Measurements from ENCODE around the gene PML.

PML gene

GRCh38 chr15:73986776-73987056 is 7.8 kb upstream of the PML start:
- no peak for DNase-seq

GRCh38 chr15:73987250-73987649 is 7.3 kb upstream of the PML start:
- DNase-seq = no peak

DNA sequence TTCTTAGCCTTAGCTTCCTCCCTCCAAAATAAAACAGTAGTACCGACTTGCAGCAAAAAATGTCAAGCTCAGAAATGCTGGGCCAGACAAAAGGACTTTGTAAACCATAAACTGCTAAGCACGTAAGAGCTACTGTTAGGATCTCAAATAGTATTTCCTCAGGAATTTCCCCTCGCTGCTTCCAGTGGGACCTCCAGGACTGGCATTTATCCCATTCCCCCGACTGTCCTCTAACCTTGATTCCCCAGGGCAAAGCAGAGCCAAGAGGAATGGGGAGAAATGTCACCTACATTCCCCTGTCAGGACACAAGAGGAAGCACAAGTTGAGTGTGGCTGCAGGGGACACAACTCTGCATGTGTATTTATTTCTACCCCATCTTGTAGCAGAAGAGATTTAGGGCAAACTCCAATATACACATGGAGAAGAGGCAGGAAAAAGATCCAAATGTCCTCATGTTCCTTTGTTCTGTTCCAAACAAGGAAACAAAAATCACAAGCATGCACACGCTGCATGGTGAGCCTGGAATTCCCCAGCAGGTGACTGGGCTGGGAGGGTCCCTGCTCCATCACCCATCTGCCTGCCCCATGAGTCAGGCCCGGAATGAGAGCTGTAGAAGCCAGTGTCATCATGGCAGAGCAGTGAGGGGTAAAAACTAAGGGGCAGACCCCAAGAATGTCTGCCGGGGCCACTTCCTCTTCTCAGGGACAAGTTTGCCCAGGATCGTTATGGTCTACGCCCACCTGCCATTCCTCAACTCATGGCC is 6.7 kb upstream of the PML start:
- no peak for DNase-seq

- no peak for DNase-seq
Observed at GRCh38 chr15:73988445-73988969, 6.0 kb upstream of the PML start.

- no peak for DNase-seq
Observed at GRCh38 chr15:73989001-73989798, 5.3 kb upstream of the PML start.

GRCh38 chr15:73990250-73991005 is 4.1 kb upstream of the PML start:
- DNase-seq = no peak

DNA sequence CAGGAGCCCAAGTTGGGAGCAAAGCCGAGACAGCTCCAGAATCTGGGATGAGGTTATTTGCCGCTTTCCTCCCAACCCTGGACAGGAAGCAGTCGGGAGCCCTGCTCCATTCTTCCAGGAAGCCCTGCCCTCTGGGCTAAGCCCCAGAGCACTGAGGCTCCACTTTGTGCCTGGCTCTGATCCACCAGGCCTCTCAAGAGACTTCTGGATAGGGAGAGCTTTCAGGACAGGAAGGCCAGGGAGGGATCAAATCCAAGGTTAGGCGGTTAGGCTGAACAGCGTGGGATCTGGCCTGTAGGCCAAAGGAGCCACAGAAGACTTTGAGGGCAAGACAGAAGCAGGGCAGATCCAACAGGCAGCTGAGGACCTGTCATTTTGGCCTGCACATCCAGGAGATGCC is 3.3 kb upstream of the PML start:
- DNase-seq = no peak

GRCh38 chr15:73991726-73992593 is 2.6 kb upstream of the PML start, which contains the start of gene STOML1:
TSS of gene STOML1 (minus strand) at chr15:73992295. CDS start at chr15:73992223, 72 bp downstream.
- DNase-seq = peak; percentile 90

DNA sequence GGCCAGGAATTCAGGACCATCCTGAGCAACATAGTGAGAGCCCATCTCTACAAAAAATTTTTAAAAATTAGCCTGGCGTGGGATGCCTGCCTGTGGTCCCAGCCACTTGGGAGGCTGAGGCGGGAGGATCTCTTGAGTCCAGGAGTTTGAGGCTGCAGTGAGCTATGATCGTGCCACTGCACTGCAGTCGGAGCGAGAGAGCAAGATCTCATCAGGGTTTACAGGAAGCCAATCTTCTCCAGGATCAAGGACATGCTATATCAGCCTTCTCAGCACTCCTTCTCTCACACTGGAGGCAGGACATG is 2.0 kb upstream of the PML start:
- DNase-seq = no peak

GRCh38 chr15:73993211-73993994 is 1.1 kb upstream of the PML start:
- DNase-seq = no peak

- DNase-seq = peak; percentile 44
Observed at GRCh38 chr15:73994912-73995622, 551 bp downstream of the PML start.

GRCh38 chr15:73996267-73996666 is 1.8 kb downstream of the PML start:
- no peak for DNase-seq

GRCh38 chr15:73996939-73997338 is 2.4 kb downstream of the PML start:
- peak; percentile 48 for DNase-seq

GRCh38 chr15:73997986-73998385 is 3.5 kb downstream of the PML start:
- no peak for DNase-seq

DNA sequence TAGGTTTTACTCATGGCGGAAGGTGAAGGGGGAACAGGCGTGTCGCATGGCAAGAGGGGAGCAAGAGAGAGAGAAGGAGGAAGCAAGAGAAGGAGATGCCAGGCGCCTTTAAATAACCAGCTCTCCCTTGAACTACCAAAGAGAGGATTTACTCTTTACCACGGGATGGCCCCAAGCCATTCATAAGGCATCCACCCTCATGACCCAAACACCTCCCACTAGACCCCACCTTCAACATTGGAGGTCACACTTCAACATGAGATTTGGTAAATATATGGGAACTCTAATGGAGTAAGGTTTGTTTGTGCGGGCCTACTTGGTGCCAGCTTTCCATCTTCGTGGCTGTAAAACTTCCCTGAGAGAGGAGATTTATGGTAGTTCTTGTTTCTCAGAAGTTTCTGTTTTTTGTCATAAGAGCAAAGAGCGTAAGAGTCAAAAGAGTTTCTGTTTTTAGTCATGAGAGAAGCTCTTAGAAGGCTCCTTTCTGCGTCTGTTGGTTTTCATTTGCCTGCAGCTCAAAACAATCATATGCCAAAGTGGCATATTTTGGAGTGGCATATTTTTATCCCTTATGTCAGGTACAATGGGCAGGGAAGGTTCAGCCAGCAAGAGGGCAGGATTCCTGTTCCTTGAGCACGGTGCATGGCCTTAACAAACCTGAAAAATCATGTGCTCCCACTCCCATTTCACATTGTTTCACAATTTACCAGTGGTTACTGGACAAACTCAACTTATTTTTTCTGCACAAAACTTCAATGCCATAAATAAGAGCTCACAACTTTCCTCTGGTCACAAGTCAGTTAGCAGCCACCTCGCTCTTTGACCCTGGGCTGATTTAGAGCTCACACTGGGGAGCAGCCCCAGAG is 12.5 kb downstream of the PML start:
- no peak for DNase-seq

DNA sequence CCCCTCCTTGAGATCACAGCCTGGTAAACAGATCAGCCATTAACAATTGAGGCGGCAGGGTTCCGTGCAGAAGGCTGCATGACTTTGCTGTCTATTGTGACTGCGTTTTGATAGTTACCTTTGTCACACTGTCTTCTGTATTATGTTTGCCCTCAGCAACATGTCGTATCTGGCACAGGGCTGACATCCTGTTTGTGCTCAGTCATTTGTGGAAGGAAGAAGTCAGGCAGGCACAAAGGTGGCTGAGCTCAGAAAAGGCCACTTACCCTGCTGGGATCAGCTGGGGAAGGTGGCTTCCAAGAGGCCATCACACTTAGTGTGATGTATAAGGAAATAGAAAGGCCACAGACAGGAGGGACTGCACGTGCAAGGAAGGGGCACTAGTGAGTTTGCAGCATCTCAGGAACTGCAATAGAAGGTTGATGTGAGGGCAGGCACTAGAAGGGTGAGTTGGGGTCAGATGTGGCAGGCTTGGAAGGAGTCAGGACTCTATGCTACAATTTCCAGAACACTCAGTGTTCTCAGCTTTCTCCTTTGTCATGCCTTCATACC is 13.4 kb downstream of the PML start:
- DNase-seq = no peak

DNA sequence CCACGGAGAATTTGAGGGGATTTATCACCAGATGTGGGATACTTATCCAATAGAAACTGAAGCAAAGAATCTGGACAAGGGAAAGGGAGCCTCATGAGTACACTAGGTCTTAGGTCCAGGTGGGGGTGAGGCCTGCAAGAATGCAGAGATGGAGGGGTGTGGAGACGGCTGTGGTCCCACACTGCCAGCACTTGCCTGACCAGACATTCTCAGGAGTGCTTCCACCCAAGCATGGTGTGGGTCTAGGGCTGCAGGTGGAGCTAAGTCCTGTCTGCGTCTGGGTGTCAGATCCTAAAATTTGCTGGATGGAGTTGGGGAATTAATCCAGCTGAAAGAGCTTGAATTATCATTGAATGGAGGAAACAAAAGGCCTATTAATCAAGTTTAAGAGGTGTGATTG is 14.4 kb downstream of the PML start:
- DNase-seq = no peak

GRCh38 chr15:74010929-74011540 is 16.5 kb downstream of the PML start:
- DNase-seq = no peak

DNA sequence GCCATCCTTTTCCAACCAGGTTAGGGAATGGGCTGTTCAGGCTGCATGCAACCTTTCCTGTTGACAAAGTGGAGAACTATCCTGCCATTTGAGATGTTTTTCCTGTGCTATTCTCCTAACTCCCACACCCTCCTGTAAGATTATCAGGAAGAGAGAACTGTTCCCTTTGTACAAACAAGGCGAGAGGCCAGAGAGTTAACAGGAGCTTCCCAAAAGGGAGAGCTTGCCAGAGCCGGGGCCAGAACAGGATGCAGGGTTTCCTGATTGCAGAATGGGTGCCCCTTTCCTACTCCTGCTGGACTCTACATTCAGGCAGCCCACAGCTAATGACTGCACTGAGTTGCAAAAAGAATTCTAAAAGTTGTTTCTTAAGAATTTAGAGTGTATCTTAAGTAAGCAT is 17.1 kb downstream of the PML start:
- DNase-seq = no peak

Measured in NK-92 treated with Interleukin-12 subunit alpha and Interleukin-12 subunit beta, amount 100 ng/mL, for 24 hours (cell line).